ENCODE measurements around the gene IL18R1. TPM values are rescaled to one million over a fixed set of nuclear protein-coding genes. Genes with fewer than 3 reads are reported as not detected.

The IL18R1 gene
- polyA plus RNA-seq, 1 experiment = 2.5 TPM

DNA sequence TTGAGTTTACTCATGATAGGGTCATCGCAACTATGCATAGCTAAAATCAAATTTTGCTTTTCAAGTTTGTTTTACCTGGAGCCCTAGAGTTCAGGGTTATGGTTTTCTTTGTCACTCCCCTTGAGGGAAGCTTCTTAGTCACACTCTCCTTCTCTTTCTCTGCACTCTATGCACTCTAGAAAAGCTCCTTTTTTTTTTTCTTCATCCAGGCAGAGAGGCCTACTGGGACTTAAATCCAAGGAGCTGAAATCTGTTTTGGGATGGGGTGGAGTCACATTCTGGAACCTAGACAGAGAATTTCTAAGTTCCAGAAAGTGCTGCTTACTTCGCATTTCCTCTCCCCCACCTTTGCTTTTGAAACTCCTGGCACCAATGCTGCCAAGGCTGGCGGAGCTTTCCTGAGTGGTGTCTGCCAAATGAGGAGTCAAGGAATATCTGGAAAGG lies 19.1 kb upstream of the IL18R1 start:
- Histone ChIP-seq H3K4me3 (ENCODE audit: low read depth, low read length) (no peak overlapping the region), H3K9me3 (ENCODE audit: control insufficient read depth, insufficient read depth, low read length) (no peaks in the 10 kb centered on the region), H3K27ac (ENCODE audit: low read depth, low read length) (no peak overlapping the region), H3K27me3 (ENCODE audit: control insufficient read depth, insufficient read depth, low read length) (no peaks in the 10 kb centered on the region)
- CTCF ChIA-PET = interaction anchor here (0.6 to 2.8 kb wide), 5 partner anchors 19 to 330 kb away, joined by 3 to 13 read pairs (median 4); partner anchors contain the start of gene IL18R1
- TF ChIP-seq, protein P1, sequence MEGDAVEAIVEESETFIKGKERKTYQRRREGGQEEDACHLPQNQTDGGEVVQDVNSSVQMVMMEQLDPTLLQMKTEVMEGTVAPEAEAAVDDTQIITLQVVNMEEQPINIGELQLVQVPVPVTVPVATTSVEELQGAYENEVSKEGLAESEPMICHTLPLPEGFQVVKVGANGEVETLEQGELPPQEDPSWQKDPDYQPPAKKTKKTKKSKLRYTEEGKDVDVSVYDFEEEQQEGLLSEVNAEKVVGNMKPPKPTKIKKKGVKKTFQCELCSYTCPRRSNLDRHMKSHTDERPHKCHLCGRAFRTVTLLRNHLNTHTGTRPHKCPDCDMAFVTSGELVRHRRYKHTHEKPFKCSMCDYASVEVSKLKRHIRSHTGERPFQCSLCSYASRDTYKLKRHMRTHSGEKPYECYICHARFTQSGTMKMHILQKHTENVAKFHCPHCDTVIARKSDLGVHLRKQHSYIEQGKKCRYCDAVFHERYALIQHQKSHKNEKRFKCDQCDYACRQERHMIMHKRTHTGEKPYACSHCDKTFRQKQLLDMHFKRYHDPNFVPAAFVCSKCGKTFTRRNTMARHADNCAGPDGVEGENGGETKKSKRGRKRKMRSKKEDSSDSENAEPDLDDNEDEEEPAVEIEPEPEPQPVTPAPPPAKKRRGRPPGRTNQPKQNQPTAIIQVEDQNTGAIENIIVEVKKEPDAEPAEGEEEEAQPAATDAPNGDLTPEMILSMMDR (IDR thresholded peaks at IDR 0.05; ENCODE audit: low read depth, low read length) = no peak
- POLR2A ChIA-PET = no interaction called here
- no peak for DNase-seq (ENCODE audit: low read depth, low spot score)

DNA sequence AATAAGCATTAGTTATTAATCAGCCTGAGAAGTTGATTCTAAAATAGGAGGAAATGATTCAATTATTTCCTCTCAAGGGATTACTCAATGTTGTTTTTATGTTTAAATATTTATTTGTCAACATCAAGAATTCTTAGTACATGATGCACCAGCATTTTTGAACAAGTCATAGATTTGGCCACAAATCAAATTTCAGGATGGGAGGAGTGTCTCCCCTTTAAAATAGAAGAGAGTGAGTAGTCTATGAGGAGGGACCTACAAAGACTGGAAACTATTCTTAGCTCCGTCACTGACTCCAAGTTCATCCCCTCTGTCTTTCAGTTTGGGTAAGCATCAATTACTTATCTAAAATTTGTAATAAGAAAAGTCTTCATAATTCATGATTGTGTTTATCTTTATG lies 18.6 kb upstream of the IL18R1 start:
- no peak overlapping the region for H3K27ac ChIP-seq (ENCODE audit: low read depth, low read length)
- no peak for DNase-seq (ENCODE audit: low read depth, low spot score)
- no peaks in the 10 kb centered on the region for H3K9me3 ChIP-seq (ENCODE audit: control insufficient read depth, insufficient read depth, low read length)
- TF ChIP-seq, protein P1 (IDR thresholded peaks at IDR 0.05; ENCODE audit: low read depth, low read length) = no peak
- H3K4me3 ChIP-seq (ENCODE audit: low read depth, low read length) = no peak overlapping the region
- POLR2A ChIA-PET = no interaction called here
- no peaks in the 10 kb centered on the region for H3K27me3 ChIP-seq (ENCODE audit: control insufficient read depth, insufficient read depth, low read length)
- CTCF ChIA-PET = interaction anchor here (0.6 to 2.8 kb wide), 3 partner anchors 19 to 97 kb away, joined by 4 to 13 read pairs (median 10); partner anchors contain the start of gene IL18R1

DNA sequence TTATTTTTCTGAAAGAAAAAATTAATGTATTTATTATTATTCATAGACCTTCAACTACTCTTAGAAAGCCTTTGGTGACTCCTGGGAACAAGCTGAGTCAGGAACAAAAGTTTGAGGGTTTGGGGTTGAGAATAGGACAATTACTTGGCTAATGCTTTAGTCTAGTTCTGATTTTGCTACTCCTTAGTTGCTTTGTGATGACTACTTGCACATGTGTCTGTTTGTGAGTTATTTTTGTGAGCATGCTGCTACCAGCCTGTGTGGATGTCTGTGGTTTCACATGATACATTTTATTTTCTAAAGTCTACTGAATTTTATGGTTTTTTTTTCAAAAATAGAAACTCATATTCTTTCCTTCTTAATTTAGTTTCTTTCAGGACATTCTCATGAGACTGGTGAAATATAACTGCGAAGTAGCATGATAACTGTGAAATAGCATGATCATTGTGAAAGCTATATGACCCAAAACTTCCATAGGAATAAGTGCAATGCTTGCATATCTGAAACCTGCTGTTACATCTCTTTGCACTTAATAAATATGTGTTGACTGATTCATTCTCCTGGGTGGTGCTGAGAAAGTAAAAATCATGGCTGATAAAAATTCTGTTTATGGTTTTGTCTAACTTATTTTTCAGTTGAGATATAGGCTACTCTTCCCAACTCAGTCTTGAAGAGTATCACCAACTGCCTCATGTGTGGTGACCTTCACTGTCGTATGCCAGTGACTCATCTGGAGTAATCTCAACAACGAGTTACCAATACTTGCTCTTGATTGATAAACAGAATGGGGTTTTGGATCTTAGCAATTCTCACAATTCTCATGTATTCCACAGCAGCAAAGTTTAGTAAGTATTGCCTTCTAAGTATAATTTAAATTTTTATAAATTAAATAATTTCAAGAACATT lies 17.9 kb upstream of the IL18R1 start:
- Histone ChIP-seq H3K27ac (ENCODE audit: low read depth, low read length) (no peak overlapping the region), H3K4me3 (ENCODE audit: low read depth, low read length) (no peak overlapping the region), H3K27me3 (ENCODE audit: control insufficient read depth, insufficient read depth, low read length) (no peaks in the 10 kb centered on the region), H3K9me3 (ENCODE audit: control insufficient read depth, insufficient read depth, low read length) (no peaks in the 10 kb centered on the region)
- CTCF ChIA-PET = interaction anchor here (1.0 to 2.8 kb wide), 3 partner anchors 18 to 454 kb away, joined by 3 to 10 read pairs (median 3); partner anchors contain the start of gene IL18R1
- POLR2A ChIA-PET = no interaction called here
- no peak for DNase-seq (ENCODE audit: low read depth, low spot score)
- TF ChIP-seq, protein P1 (IDR thresholded peaks at IDR 0.05; ENCODE audit: low read depth, low read length) = no peak

DNA sequence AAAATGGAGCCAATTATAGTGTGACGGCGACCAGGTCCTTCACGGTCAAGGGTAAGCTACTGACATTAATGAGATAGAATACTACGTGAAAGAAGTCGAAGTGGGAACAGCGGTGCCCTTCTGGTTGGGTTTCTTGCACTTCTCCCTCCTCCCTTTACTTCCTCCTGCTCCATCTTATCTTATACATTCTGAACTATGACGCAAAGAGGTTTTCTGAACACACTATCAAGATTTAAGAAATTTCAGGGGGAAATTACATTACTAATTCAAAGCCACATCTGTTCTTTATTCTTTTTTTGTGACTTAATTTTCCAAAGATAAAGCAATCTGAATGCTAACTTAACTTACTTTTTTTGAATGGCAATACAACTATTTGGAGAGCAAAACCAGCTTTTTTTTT lies 14.8 kb upstream of the IL18R1 start:
- ChIA-PET POLR2A (no interaction called here), CTCF (interaction anchor here (0.7 to 1.6 kb wide), 2 partner anchors 15 to 100 kb away, joined by 5 read pairs; no protein-coding TSS in a partner anchor)
- Histone ChIP-seq H3K27me3 (ENCODE audit: control insufficient read depth, insufficient read depth, low read length) (no peaks in the 10 kb centered on the region), H3K27ac (ENCODE audit: low read depth, low read length) (no peak overlapping the region), H3K4me3 (ENCODE audit: low read depth, low read length) (no peak overlapping the region), H3K9me3 (ENCODE audit: control insufficient read depth, insufficient read depth, low read length) (no peaks in the 10 kb centered on the region)
- DNase-seq (ENCODE audit: low read depth, low spot score) = no peak
- TF ChIP-seq, protein P1 (IDR thresholded peaks at IDR 0.05; ENCODE audit: low read depth, low read length) = no peak

DNA sequence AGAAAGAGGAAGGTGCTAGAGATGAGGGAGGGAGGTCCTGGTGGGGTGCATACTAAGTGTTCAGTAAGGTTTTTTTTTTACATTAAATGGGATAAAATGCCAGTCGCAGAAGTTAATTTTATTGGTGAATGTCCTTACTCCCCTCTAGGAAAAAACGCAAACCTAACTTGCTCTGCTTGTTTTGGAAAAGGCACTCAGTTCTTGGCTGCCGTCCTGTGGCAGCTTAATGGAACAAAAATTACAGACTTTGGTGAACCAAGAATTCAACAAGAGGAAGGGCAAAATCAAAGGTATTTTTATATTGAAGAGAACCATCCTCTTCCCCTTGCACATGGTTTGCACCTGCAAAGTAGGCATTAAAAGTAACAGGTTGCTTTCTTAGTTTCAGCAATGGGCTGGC lies 12.7 kb upstream of the IL18R1 start:
- Histone ChIP-seq H3K9me3 (ENCODE audit: control insufficient read depth, insufficient read depth, low read length) (no peaks in the 10 kb centered on the region), H3K27ac (ENCODE audit: low read depth, low read length) (no peak overlapping the region), H3K27me3 (ENCODE audit: control insufficient read depth, insufficient read depth, low read length) (no peaks in the 10 kb centered on the region), H3K4me3 (ENCODE audit: low read depth, low read length) (no peak overlapping the region)
- ChIA-PET CTCF (interaction anchor here (0.5 to 3.6 kb wide), 4 partner anchors 87 to 102 kb away, joined by 3 to 14 read pairs (median 6); no protein-coding TSS in a partner anchor), POLR2A (no interaction called here)
- TF ChIP-seq, protein P1 (IDR thresholded peaks at IDR 0.05; ENCODE audit: low read depth, low read length) = peak; percentile 45
- DNase-seq (ENCODE audit: low read depth, low spot score) = no peak
